Embryonic facial prominence (tissue), 1 donor: ENCODE results near the gene TNK2.
"Not testable (repeated sequence)": the region's sequence is repeated elsewhere in the genome, so short reads cannot be mapped to it uniquely, and the experiment has no call there.

ENCODE experiments used
- DNase-seq: peaks from one replicate; pipeline ENCODE4 v3.0.0-alpha.2; 2016; ENCODE audit errors: extremely low spot score

Gene TNK2

DNA sequence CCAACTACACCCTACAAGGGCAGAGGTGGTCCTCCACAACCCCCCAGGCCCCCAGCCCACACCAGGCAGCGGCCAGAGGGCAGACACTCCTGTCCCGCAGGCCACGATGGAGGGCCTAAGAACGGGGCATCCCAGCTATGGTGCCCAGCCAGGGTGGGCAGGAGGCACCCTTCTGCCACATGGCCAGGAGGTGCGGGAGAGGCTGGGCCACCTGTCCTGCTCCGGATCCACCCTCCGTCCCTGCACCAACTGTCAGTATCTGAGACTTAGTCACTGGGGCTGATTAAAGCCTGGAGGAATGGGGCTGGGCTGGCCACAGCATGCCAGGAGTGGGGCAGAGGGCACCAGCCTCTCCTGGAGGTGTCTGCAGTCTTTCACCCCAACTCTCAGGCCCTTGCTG is 37.9 kb downstream of the TNK2 start:
- no peak for DNase-seq

DNA sequence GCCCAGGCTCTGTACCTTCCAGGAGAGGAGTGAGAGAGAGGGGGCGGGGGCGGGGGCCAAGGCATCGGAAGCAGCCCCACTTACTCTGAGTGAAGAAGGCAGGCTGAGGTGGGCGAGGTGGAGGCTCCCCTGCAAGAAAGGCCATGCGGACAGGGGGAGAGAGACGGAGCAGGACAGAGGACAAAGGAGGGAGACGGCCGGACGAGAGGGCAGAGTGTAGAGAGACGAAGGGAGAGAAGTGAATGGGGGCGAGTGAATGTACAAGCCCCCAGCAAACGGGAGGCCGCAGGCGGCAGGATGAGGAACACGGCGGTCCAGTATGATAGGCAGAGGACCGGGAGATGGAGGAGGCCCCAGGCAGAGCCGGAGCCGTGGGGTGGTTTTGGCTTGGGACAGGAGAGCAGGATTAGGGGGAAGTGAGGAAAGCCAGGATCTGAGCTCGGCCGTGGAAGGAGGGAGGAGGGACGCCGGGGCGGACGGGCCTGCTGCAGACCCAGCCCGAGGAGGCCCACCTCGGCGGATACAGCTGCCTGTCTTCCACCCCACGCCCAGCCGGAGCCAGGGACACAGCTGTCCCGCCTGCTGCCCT is 38.8 kb downstream of the TNK2 start:
- DNase-seq = no peak

DNA sequence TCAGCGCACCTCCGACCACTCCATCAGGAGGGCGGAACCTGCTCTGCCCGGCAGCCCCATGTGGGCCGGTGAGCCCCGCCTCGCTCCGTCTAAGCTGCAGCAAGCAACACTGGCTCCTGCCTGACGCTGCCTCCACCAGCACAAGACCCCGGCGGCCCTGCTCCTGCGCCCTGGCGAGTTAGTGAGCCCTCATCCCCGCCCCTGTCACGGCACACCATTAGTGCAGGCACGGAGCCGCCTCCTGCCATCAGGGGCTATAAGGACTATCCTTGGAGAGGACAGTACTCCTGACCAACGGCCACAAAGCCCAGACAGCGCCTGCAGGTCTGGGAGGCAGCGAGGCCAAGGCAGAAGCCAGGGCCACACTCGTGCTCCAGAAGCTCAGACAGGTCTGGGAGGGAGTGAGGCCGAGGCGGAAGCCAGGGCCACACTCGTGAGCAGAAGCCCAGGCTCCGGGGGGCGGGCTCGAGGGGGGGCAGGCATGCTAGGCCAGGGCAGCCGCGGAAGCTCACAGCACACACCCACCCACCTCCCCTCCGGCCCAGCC is 39.4 kb downstream of the TNK2 start:
- no peak for DNase-seq

DNA sequence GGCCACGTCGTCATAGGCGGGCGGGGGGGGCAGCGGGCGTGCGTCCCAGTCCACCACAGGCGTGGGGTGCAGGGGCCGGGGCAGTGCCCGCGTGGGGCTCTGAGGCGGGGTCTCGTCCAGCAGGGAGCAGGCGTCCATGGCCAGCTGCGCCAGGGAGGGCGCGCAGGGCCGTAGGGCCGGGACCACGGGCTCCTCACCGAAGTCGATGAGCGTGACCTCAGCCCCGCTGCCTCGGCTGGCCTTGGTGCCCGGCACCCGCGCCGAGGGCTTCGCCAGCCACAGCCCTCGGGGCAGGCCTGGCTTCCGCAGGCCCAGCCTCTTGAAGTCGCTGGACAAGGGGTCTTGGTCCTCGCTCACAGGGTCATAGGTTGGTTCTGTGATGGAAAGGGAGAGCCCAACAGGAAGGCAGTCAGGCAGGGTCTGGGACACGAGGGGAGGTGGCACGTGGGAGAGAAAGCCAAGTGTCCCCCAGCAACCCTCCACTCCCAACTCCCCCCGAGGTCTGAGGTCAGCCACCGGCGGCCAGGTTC is 40.0 kb downstream of the TNK2 start:
- no peak for DNase-seq

DNA sequence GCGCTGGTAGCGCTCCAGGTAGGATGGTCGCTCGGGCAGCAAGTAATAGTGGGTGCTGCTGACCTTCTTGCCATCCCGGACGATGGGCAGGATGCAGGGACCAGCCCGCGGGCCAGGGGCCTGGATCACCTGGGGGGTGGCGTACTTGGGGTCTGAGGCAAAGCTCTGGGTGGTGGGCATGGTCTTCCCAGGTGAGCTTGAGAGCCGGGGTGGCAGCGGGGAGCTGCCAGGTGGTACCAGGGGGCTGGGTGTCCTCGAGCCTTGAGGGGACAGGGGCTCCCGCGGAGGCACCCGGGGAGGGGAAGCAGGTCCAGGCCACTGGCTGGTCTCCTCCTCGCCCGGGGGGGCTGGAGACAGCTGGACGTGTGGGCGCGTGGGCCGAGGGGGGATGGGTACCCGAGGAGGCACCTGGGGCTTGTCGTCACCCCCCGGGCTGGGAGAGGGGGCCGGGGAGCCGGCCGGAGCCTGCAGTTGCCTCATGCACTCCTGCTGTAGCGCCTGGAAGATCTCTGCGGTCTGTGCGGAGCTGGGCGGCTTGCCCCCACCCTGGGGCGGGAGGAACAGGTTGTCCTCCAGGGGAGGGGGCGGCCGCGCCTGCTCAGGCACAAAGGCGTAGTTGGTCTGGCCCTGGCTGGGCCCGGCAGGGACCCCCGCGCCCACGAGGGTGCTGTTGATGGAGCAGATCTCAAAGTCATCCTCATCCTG is 40.6 kb downstream of the TNK2 start:
- no peak for DNase-seq

DNA sequence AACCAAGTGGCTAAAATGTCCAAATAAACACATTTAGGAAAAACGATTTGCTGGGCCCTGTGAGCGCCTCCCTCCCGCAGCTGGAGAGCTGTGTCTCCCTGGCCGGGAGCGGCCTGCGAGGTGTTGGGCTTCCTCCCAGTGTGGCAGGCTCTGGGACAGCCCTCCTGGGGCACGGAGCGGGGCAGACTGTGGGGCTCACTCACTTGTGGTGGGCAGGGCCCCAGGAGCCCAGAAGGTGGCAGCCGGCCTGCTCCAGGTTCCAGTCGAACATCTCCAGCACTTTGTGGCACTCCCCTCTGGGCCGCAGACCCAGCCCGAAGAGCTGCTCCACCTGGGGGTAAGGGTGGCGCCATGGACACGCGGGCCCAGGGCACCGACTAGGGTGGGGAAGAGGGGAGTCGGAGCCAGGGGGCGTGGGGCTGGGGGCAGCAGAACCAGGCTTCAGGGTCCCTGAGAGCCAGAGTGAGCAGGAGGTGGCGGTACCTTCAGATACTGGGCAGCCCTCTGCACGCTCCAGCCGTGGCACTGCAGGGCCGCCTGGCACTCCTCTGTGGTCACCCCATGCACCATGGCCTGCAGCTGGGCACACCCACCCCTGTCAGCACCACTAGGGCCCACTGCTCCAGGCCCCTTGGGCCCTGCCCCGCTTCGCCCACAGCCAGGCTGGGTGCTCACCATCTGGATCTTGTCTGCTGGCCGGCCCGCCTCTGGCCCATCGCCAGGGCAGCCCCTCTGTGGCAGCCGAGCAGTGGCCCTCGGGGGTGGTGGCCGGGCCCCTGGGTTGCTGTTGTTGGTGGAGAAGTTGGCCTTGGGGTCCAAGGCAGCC is 41.5 kb downstream of the TNK2 start:
- DNase-seq = no peak

DNA sequence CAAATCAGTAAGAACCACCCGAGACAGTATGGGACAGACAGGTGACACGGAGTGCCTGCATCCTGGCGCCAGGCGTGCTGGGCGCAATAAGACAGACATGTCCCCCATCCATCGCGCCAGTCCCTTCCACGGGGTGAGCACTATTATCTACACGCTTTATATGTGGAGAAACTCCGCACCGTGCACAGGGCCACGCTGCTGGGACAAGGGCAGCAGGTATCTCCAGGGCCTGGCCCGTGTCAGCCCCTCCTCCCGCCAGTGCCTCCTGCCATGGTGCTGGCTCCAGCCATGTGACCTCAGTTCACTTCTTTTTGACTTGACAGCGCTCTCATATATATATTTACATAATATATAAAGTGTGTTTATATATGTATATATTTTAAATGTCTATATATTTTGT is 42.6 kb downstream of the TNK2 start:
- DNase-seq = no peak

DNA sequence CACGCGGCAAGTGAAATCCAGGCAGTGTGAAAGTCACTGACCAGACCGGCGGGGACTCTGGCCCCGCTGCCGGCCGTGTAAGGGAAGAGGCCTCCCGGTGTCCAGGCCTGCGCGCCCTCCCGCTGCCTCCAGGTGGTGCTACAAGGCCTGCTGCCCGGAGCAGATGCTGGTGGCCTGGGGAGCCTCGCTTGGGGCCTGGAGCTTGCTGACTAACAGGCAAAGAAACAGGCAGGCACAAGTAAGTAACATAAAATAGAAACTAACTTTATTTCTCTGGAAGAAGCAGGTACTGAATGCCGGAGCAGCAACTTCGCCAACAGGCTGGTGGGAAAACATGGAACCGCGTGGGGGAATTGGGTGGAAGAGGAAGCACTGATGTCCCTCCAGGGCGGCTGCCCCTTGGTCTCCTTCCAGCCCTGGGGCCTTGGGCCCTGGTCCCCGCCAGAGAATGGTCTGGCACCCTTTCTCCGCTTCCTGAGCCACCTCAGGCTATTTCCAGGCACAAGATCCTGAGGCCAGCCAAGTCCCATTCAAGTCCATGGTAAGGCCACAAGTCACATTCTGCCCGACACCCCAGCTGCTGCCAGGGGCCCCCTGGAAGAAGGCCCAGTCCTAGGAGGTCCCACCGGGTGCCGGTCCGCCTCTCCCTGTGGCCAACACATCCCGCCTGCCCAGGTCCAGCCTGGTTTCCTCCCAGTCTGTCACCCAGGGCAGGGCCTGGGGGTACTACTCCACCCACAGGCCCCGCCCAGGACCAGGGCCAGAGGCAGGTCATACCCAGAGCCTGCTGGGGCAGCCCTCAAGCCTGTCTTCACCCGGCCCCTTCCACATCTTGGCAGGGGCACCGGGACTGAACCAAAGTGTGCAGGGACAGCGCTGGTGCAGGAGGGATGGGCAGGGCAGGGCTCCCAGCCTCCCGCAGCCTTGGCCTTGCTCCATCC is 45.0 kb downstream of the TNK2 start:
- DNase-seq = no peak

DNA sequence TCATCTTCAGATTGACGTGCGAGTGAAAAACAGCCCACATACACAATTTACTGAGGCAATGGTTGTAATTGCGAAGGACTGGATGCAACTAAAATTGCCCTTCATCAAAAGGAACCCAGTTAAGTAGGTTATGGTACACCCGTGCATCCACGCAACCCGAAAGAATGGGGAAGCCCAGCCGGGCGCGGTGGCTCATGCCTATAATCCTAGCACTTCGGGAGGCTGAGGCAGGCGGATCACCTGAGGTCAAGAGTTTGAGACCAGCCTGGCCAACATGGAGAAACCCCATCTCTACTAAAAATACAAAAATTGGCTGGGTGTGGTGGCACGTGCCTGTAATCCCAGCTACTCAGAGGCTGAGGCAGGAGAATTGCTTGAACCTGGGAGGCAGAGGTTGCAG is 46.0 kb downstream of the TNK2 start:
- DNase-seq = not testable (repeated sequence)

DNA sequence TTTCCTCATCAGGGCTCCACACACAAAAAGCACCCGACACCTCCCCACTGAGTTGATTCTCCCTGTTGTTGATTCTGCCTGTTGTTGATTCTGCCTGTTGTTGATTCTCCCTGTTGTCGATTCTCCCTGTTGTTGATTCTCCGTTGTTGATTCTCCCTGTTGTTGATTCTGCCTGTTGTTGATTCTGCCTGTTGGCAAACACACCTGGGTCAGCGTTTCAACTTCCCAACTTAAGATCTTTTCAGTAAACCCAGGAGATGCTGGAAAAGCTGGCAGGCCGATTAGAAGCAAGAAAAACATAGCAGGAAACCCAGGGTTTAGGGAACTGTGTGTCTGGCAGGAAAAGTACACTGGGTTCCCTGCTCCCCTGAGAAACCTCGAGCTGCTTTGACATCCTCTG is 47.9 kb downstream of the TNK2 start:
- no peak for DNase-seq

DNA sequence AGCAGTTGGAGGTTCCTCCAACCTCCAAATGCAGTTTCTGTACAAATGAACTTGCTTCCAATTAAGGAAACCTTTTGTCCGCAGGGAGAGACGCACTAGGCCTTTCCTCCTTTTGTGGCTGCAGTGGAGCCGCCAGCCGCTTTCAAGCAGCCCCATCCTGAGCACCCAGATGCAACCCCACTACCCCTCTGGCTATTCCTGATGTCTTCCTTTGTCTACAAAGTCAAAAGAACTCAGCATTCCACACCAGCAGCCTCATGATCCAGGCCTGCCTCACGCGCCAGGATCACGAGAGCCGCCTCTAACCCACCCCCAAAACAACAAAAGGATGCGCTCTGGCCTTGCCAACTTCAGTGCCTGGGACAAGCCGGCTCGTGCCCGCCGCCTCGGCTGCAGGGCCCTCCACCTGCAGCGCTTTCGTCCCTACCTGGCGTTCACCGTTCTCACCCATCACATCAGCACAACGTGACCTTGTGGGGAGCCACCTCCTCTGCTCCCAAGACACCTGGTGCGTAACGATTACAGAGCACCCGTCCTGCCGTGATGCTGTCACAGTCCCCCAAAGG is 48.4 kb downstream of the TNK2 start:
- DNase-seq = no peak

DNA sequence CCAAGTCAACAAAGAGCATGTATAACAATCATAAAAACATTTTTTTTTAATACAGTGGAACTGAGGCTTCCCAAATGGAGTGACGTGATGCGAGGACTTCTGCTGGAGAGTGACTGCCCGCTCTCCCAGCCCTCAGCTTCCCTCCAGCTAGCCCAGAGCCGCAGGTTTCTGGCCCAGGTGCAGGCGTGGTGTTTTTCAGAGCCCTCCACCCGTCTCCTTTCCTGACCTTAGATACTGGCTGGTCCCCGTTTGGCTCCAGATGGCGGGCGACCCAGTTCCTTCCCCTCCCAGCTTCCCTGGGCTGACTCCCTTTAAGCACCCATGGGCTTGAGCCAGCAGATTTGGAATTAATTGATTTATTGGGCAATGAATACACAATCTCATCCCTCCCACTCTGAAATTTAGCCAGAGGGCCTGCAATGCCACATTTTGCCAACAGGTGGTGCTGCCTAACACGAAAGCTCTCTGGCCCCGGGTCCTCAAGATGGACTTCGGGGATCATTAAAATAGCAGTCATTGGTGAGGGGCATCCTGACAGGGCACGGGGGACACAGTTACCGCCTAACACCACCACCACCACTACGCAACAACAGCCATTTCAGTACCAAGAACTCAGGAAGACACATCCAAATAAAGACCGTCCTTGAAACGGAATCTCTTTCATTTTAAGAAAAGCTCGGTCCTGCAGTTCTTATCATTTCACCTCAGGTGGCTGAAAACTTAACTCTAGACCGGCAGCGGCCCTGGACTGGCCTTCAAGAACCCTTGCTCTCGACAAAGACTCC is 49.1 kb downstream of the TNK2 start:
- DNase-seq = no peak

DNA sequence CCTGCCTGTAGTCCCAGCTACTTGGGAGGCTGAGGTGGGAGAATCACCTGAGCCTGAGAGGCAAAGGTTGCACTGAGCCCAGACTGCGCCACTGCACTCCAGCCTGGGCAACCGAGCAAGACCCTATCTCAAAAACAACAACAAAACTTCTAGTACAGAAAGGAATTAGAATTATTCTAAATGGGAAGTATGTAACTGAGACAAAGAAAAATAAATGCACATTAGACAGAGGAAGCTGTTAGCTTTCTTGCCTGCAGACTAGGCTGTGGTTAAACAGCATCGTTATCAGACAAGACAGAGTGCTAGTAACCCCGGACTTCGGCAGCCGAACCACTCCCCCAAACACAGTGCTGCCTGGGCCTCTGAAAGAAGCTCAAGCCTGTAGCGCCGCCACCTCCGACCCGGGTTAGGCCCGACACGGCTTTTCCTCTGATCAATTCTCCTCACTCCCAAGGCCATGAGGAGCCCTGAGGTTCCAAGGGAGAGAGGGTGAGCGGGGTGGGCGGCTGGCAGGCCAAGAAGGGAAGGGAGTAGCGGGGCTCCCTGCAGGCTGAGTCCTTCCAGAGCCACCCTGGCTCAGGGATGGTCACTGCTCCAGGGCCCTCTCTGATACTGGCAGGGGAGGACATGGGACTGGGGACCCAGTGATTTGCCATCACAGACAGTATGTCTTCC is 51.8 kb downstream of the TNK2 start:
- DNase-seq = no peak

DNA sequence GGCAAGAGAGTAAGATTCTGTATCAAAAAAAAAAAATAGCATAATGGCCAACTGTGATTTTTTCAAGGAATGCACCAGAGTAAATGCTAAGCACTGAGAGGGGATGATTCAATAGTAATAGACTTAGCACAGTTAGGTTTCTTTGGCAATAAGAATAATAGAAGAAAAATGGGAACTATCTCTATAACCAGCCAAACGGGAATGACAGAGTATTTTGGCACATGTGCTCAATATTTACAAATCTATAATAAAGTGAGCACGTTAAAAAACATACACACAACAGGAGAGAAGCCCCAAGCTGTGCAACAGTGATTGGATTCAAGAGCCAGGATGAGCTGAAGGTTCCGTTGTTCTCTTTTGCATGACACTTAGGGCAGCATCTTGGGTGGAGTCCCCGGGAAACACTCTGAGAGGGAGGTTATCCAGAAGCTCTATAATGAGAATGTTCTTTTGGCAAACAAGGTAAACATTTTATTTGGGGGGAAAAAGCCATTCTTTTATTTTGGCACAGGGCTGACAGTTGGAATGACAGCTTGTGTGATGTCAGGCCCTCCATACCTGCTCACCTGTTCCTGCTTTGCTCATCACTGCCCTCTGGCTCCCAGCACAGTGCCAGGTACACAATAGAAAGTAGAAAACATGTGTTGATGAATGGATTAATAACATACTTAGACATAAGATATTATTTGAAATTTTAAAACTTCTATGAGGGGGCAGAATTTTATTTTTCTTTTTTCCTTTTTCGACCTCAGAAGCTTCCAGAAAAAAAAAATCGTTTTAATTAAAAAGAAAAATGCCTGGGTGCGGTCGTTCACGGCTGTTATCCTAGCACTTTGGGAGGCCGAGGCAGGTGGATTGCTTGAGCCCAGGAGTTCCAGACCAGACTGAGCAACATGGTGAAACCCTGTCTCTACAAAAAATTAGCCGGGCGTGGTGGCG is 52.6 kb downstream of the TNK2 start:
- no peak for DNase-seq

DNA sequence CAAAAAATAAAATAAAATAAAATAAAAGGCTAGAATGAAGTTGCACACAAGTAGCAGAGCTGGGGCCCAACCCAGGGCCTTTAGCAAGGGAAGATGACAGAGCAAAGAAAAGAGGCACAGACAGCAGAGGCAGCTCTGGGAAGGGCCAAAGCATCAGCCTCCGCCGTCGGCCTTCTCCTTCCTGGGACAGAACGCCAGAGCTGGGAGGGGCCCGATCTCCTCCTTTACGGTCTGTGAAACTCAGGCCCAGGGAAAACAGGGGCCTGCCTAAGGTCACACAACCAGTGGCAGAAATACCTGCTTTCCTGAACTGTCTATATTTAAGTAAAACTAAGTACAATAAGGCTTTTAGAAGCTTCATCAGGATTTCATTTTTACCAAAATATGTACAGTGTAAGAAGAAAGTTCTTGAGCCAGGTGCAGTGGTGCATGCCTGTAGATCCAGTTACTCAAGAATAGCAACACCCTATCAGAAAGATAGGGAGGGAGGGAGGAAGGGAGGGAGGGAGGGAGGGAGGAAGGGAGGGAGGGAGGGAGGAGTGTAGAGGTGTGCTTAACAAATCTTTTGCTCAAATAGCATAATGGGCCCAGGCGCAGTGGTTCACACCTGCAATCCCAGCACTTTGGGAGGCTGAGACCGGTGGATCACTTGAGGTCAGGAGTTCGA is 53.6 kb downstream of the TNK2 start:
- DNase-seq = no peak

DNA sequence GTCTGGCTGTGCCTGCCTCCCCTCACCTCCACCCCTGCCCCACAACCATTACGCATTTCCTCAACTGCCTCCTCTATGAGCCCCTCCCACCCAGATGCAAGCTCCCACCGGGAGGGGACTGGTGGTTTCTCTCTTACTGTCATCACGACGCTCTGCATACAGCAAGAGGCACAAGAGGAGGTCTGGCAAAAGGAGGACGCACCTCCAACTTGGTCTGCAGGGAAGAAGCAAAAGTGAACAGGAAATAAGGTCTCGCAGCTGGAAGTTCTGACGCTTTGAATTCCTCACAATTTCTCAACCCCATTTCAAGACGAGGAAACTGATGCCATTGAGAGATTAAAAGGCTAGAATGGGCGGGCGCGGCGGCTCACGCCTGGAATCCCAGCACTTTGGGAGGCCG is 54.4 kb downstream of the TNK2 start:
- no peak for DNase-seq

DNA sequence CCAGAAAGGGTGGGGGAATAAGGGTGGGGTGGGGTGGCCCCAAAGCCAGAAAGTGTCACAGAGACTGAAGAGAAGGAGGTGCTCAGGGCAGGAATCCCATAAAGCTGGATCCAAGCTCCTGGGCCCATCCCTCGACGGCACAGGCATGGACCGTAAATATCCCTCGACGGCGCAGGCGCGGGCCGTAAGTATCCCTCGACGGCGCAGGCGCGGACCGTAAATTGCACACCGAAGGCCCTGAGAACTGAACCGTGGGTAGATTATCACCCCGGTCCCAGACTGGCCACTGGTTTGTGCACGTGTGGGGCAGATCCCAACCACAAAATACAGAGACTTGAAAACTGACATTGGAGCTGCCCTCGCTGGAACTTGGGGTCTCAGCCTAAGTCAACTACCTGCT is 55.3 kb downstream of the TNK2 start:
- DNase-seq = no peak
